SK-N-SH (cell line): Measurements from ENCODE around the gene ABCC4. TPM values are rescaled to one million over a fixed set of nuclear protein-coding genes. Genes with fewer than 3 reads are reported as not detected.

Experiments
- CTCF ChIA-PET: fragments of 300-600, 350-600 bp; formaldehyde crosslinking; extraction: SDS; loops from one replicate; lab custom pipeline; 2021; lab: Yijun Ruan, JAX
- POLR2A ChIA-PET: fragments of 350-600 bp; sonication (Branson Sonifier 250); formaldehyde crosslinking; extraction: SDS; loops from one replicate; lab custom pipeline; 2020; ENCODE audit warnings: antibody characterized with exemption, inconsistent platforms; lab: Yijun Ruan, JAX
- DNase-seq: peaks from one replicate; pipeline ENCODE4 v3.0.0; 2012
- H2AFZ ChIP-seq: fragments of 200-600 bp; sonication (generic); 2 replicates; pipeline ENCODE4 v1.8.1; 2016; ENCODE audit warnings: antibody characterized with exemption, mild to moderate bottlenecking, low read depth
- H3F3A ChIP-seq: fragments of 200-600 bp; sonication (generic); replicated peaks from 2 replicates; pipeline ENCODE3; 2016; ENCODE audit warnings: antibody characterized with exemption, mild to moderate bottlenecking; ENCODE audit not compliant: insufficient read depth
- H3K27ac ChIP-seq, 2 experiments: fragments of 200-500 bp in 1 of 2; fragments of 200-600 bp in 1 of 2; sonication (Bioruptor generic) in 1 of 2; sonication (generic), shearing (Covaris generic) in 1 of 2; 2 replicates each; pipeline versions ENCODE4 v1.5.1 to v1.6.1; 2014 to 2016; ENCODE audit warnings: low read depth in 2 of 2, inconsistent platforms in 1 of 2, low read length in 1 of 2, mild to moderate bottlenecking in 1 of 2, mixed read lengths in 1 of 2
- H3K27me3 ChIP-seq: fragments of 200-600 bp; sonication (generic), shearing (Covaris generic); 2 replicates; pipeline ENCODE4 v1.6.1; 2016; ENCODE audit warnings: mixed run types; ENCODE audit not compliant: insufficient read depth
- H3K36me3 ChIP-seq, 2 experiments: fragments of 200-500 bp in 1 of 2; fragments of 200-600 bp in 1 of 2; sonication (Bioruptor generic) in 1 of 2; sonication (generic) in 1 of 2; replicated peaks in 1 of 2; 2 replicates each; pipeline versions ENCODE3 to v1.5.1; 2014 to 2016; ENCODE audit warnings: low read length in 1 of 2, mild to moderate bottlenecking in 1 of 2; ENCODE audit not compliant: insufficient read depth in 2 of 2, control insufficient read depth in 1 of 2
- H3K4me1 ChIP-seq, 2 experiments: fragments of 200-500 bp in 1 of 2; fragments of 200-600 bp in 1 of 2; sonication (Bioruptor generic) in 1 of 2; sonication (generic), shearing (Covaris generic) in 1 of 2; 2 replicates each; pipeline versions ENCODE4 v1.5.1 to v1.6.1; 2014 to 2016; ENCODE audit warnings: low read depth in 1 of 2, low read length in 1 of 2, mixed run types in 1 of 2; ENCODE audit not compliant: insufficient read depth in 2 of 2, control insufficient read depth in 1 of 2
- H3K4me2 ChIP-seq: fragments of 200-600 bp; sonication (generic), shearing (Covaris generic); 2 replicates; pipeline ENCODE4 v1.6.1; 2017; ENCODE audit warnings: mixed run types
- H3K4me3 ChIP-seq, 2 experiments: fragments of 200-500 bp in 1 of 2; fragments of 200-600 bp in 1 of 2; sonication (Bioruptor generic) in 1 of 2; sonication (generic), shearing (Covaris generic) in 1 of 2; 2 replicates each; pipeline versions ENCODE4 v1.5.1 to v1.8.1; 2014 to 2016; ENCODE audit warnings: low read depth in 2 of 2, inconsistent platforms in 1 of 2, low read length in 1 of 2, mild to moderate bottlenecking in 1 of 2, mixed read lengths in 1 of 2, moderate library complexity in 1 of 2
- H3K79me2 ChIP-seq: fragments of 200-600 bp; sonication (generic); 2 replicates; pipeline ENCODE4 v1.8.1; 2017; ENCODE audit warnings: mild to moderate bottlenecking; ENCODE audit not compliant: insufficient read depth
- H3K9ac ChIP-seq: fragments of 200-600 bp; sonication (generic); 2 replicates; pipeline ENCODE4 v1.6.1; 2017; ENCODE audit warnings: mixed run types
- H3K9me2 ChIP-seq: fragments of 200-600 bp; sonication (generic); 2 replicates; pipeline ENCODE4 v1.6.1; 2017; ENCODE audit warnings: mixed run types
- H3K9me3 ChIP-seq: fragments of 200-600 bp; sonication (generic); 2 replicates; pipeline ENCODE4 v1.6.1; 2017; ENCODE audit warnings: mixed run types, mild to moderate bottlenecking, moderate library complexity
- H4K20me1 ChIP-seq: fragments of 200-600 bp; sonication (generic); 2 replicates; pipeline ENCODE4 v1.6.1; 2017; ENCODE audit warnings: mild to moderate bottlenecking, mixed run types; ENCODE audit not compliant: insufficient read depth
- CHD2 ChIP-seq: fragments of 150-350 bp; IDR thresholded peaks from 2 replicates; pipeline ENCODE4 v1.6.1; 2018; ENCODE audit warnings: low read length; ENCODE audit not compliant: partially characterized antibody
- FOSL2 ChIP-seq: IDR thresholded peaks from 2 replicates; pipeline ENCODE4 v1.4.0; 2012; ENCODE audit warnings: low read depth, mild to moderate bottlenecking, moderate library complexity, borderline replicate concordance
- MEF2A ChIP-seq: IDR thresholded peaks from 2 replicates; pipeline ENCODE4 v1.4.0; 2012; ENCODE audit warnings: low read depth, borderline replicate concordance
- NRF1 ChIP-seq: IDR thresholded peaks from 2 replicates; pipeline ENCODE4 v1.6.1; 2012; ENCODE audit warnings: low read depth, mild to moderate bottlenecking, low read length
- RAD21 ChIP-seq: IDR thresholded peaks from 2 replicates; pipeline ENCODE4 v1.6.1; 2012; ENCODE audit warnings: mild to moderate bottlenecking, low read length
- RXRA ChIP-seq: IDR thresholded peaks from 2 replicates; pipeline ENCODE4 v1.4.0; 2012; ENCODE audit warnings: low read depth, mild to moderate bottlenecking, borderline replicate concordance
- SIN3A ChIP-seq: IDR thresholded peaks from 2 replicates; pipeline ENCODE4 v1.6.1; 2012; ENCODE audit warnings: low read depth, mild to moderate bottlenecking, low read length, moderate library complexity, borderline replicate concordance
- TCF12 ChIP-seq: IDR thresholded peaks from 2 replicates; pipeline ENCODE4 v1.4.0; 2012
- WGBS: methylation state at CpG from one replicate; pipeline ENCODE4 v1.1.6; 2017; ENCODE audit warnings: low lambda C conversion rate; 5-methylcytosine and 5-hydroxymethylcytosine counted together
- polyA plus RNA-seq, 3 experiments: library from polyadenylated mRNA; depleted of rRNA; stranded (reverse); fragments of >200 nt; gene quantifications; 2 replicates each; pipeline ENCODE4 v1.2.3, GENCODE V29; 2012
- TF ChIP-seq, protein P1 (sequence below): IDR thresholded peaks from 2 replicates; pipeline ENCODE4 v1.4.0; 2012; ENCODE audit warnings: low read depth, borderline replicate concordance
- TF ChIP-seq, protein P2 (sequence below): fragments of 150-350 bp; IDR thresholded peaks from 2 replicates; pipeline ENCODE4 v1.6.1; 2016; ENCODE audit warnings: mild to moderate bottlenecking, low read depth, low read length
- TF ChIP-seq, protein P3 (sequence below): IDR thresholded peaks from 2 replicates; pipeline ENCODE4 v1.4.0; 2012; ENCODE audit warnings: low read depth
- TF ChIP-seq, protein P4 (sequence below): IDR thresholded peaks from 2 replicates; pipeline ENCODE4 v1.6.1; 2012; ENCODE audit warnings: mild to moderate bottlenecking, low read depth, low read length, moderate library complexity
- TF ChIP-seq, protein P5 (sequence below): fragments of 200-600 bp; sonication (generic); IDR thresholded peaks from 2 replicates; pipeline ENCODE4 v1.6.1; 2017; ENCODE audit warnings: antibody characterized with exemption, mild to moderate bottlenecking, moderate library complexity

ABCC4 gene
- polyA plus RNA-seq, 1 of the 3 experiments (the other 2 are of a cell fraction) = 7.8 TPM

DNA sequence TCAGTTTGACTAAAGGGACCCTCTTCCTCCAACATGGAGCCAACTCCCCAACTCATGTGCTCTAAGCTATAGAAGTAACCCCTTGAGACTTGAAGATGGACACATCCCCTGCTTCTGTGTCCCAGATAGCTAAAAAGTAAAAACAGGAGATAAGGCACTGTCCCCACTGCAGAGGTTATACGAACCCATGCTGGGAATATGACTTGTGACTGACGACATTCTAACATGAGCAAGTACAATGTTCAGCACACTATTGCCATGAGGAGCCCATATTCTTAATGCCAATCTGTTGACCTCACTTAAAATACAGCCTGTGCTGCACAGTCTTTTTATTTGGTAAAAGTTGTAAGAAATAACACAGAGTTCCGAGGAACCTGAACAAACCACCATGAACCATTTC is 71.4 kb downstream of the ABCC4 start:
- 94% methylated on average over 3 of the region's 3 CpGs for WGBS
- Histone ChIP-seq H3K4me2 (no peak overlapping the region), H3K27me3 (no peaks in the 10 kb centered on the region), H3K9me2 (no peaks in the 10 kb centered on the region), H3K4me1 (peaks cover 0 to 6% of the 10 kb centered on the region in 2 experiments; a peak in 2 of 4 replicates), H3K9me3 (no peaks in the 10 kb centered on the region), H3K27ac (no peak overlapping the region), H3F3A (no peaks in the 10 kb centered on the region), H3K9ac (no peak overlapping the region), H3K4me3 (no peak overlapping the region)
- CTCF ChIA-PET = interaction anchor here (1.6 to 1.9 kb wide), 2 partner anchors 38 to 41 kb away, joined by 4 to 5 read pairs; no protein-coding TSS in a partner anchor
- no peak for DNase-seq
- POLR2A ChIA-PET = no interaction called here
- TF ChIP-seq, protein P1, sequence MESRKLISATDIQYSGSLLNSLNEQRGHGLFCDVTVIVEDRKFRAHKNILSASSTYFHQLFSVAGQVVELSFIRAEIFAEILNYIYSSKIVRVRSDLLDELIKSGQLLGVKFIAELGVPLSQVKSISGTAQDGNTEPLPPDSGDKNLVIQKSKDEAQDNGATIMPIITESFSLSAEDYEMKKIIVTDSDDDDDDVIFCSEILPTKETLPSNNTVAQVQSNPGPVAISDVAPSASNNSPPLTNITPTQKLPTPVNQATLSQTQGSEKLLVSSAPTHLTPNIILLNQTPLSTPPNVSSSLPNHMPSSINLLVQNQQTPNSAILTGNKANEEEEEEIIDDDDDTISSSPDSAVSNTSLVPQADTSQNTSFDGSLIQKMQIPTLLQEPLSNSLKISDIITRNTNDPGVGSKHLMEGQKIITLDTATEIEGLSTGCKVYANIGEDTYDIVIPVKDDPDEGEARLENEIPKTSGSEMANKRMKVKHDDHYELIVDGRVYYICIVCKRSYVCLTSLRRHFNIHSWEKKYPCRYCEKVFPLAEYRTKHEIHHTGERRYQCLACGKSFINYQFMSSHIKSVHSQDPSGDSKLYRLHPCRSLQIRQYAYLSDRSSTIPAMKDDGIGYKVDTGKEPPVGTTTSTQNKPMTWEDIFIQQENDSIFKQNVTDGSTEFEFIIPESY = no peak
- TF ChIP-seq RXRA (no peak), MEF2A (no peak), NRF1 (no peak), TCF12 (no peak), SIN3A (no peak), CHD2 (no peak), RAD21 (no peak), FOSL2 (no peak)
- TF ChIP-seq, protein P2, sequence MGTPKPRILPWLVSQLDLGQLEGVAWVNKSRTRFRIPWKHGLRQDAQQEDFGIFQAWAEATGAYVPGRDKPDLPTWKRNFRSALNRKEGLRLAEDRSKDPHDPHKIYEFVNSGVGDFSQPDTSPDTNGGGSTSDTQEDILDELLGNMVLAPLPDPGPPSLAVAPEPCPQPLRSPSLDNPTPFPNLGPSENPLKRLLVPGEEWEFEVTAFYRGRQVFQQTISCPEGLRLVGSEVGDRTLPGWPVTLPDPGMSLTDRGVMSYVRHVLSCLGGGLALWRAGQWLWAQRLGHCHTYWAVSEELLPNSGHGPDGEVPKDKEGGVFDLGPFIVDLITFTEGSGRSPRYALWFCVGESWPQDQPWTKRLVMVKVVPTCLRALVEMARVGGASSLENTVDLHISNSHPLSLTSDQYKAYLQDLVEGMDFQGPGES = no peak
- TF ChIP-seq, protein P3, sequence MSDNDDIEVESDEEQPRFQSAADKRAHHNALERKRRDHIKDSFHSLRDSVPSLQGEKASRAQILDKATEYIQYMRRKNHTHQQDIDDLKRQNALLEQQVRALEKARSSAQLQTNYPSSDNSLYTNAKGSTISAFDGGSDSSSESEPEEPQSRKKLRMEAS = no peak
- TF ChIP-seq, protein P4, sequence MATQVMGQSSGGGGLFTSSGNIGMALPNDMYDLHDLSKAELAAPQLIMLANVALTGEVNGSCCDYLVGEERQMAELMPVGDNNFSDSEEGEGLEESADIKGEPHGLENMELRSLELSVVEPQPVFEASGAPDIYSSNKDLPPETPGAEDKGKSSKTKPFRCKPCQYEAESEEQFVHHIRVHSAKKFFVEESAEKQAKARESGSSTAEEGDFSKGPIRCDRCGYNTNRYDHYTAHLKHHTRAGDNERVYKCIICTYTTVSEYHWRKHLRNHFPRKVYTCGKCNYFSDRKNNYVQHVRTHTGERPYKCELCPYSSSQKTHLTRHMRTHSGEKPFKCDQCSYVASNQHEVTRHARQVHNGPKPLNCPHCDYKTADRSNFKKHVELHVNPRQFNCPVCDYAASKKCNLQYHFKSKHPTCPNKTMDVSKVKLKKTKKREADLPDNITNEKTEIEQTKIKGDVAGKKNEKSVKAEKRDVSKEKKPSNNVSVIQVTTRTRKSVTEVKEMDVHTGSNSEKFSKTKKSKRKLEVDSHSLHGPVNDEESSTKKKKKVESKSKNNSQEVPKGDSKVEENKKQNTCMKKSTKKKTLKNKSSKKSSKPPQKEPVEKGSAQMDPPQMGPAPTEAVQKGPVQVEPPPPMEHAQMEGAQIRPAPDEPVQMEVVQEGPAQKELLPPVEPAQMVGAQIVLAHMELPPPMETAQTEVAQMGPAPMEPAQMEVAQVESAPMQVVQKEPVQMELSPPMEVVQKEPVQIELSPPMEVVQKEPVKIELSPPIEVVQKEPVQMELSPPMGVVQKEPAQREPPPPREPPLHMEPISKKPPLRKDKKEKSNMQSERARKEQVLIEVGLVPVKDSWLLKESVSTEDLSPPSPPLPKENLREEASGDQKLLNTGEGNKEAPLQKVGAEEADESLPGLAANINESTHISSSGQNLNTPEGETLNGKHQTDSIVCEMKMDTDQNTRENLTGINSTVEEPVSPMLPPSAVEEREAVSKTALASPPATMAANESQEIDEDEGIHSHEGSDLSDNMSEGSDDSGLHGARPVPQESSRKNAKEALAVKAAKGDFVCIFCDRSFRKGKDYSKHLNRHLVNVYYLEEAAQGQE = no peak
- TF ChIP-seq, protein P5, sequence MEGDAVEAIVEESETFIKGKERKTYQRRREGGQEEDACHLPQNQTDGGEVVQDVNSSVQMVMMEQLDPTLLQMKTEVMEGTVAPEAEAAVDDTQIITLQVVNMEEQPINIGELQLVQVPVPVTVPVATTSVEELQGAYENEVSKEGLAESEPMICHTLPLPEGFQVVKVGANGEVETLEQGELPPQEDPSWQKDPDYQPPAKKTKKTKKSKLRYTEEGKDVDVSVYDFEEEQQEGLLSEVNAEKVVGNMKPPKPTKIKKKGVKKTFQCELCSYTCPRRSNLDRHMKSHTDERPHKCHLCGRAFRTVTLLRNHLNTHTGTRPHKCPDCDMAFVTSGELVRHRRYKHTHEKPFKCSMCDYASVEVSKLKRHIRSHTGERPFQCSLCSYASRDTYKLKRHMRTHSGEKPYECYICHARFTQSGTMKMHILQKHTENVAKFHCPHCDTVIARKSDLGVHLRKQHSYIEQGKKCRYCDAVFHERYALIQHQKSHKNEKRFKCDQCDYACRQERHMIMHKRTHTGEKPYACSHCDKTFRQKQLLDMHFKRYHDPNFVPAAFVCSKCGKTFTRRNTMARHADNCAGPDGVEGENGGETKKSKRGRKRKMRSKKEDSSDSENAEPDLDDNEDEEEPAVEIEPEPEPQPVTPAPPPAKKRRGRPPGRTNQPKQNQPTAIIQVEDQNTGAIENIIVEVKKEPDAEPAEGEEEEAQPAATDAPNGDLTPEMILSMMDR = no peak
- TF ChIP-seq, all 33 proteins: peak for 0
- H2AFZ ChIP-seq = no peak overlapping the region
- peaks cover 0 to 8% of the 10 kb centered on the region in 2 experiments for H3K36me3 ChIP-seq
- no peaks in the 10 kb centered on the region for H4K20me1 ChIP-seq
- no peaks in the 10 kb centered on the region for H3K79me2 ChIP-seq
